K562 (cell line): ENCODE measurements around the gene UPF1. TPM values are rescaled to one million over a fixed set of nuclear protein-coding genes. Genes with fewer than 3 reads are reported as not detected.
A peak's percentile ranks its signal among the peaks of the same experiment; 100 is the strongest.

Experiments used
- ATAC-seq: fragments of 200-7000 bp; cut with Tn5 transposase; 3 replicates; pipeline ENCODE4 v1.9.1; 2020; ENCODE audit warnings: moderate library complexity
- BruUV-seq: library from RNA; stranded (reverse); fragments of 400-500 nt; replicated peaks from 2 replicates; lab custom pipeline; 2021; lab: Mats Ljungman, UMichigan
- CTCF ChIA-PET: fragments of 300-600 bp; formaldehyde crosslinking; extraction: SDS; loops from one replicate; lab custom pipeline; 2021; ENCODE audit warnings: low intra/inter-chr PET ratio; lab: Yijun Ruan, JAX
- POLR2A ChIA-PET: fragments of 300-600, 350-650 bp; sonication (Branson Sonifier 250); formaldehyde crosslinking; extraction: SDS; loops from one replicate; lab custom pipeline; 2021; ENCODE audit warnings: antibody characterized with exemption, inconsistent platforms; lab: Yijun Ruan, JAX
- DNase-seq, 4 experiments: peaks; one replicate each; pipeline versions ENCODE4 v3.0.0 to v3.0.0-alpha.2; 2011 to 2018; ENCODE audit warnings: low spot score in 3 of 4, mixed read lengths in 3 of 4; ENCODE audit errors: extremely low read depth in 1 of 4
- FAIRE-seq: peaks from 2 replicates; lab custom pipeline; 2011; peaks lifted over from hg19 to GRCh38; lab: Jason Lieb, UNC
- H2AFZ ChIP-seq: 2 replicates; pipeline ENCODE4 v1.6.0; 2011; ENCODE audit warnings: low read depth, low read length, control low read depth, inconsistent platforms
- H3K27ac ChIP-seq: fragments of 200-600 bp; 3 replicates; pipeline ENCODE4 v1.8.0; 2011; ENCODE audit warnings: low read depth, mild to moderate bottlenecking, control low read depth, inconsistent platforms, low read length, moderate library complexity, mixed read lengths; ENCODE audit errors: extremely low read depth
- H3K27me3 ChIP-seq, 2 experiments: fragments of 300-600 bp in 1 of 2; 2 replicates in 1 of 2; 3 replicates in 1 of 2; pipeline versions ENCODE4 v1.6.0 to v1.8.0; 2011; ENCODE audit warnings: inconsistent platforms in 2 of 2, low read length in 2 of 2, mild to moderate bottlenecking in 1 of 2, mixed read lengths in 1 of 2, moderate library complexity in 1 of 2; ENCODE audit not compliant: control insufficient read depth in 2 of 2, insufficient read depth in 2 of 2
- H3K36me3 ChIP-seq: fragments of 300-600 bp; 3 replicates; pipeline ENCODE4 v1.8.0; 2011; ENCODE audit warnings: mild to moderate bottlenecking, low read length, inconsistent platforms; ENCODE audit not compliant: control insufficient read depth, insufficient read depth
- H3K4me1 ChIP-seq, 2 experiments: fragments of 200-600 bp in 1 of 2; replicated peaks in 1 of 2; 2 replicates in 1 of 2; 3 replicates in 1 of 2; pipeline versions ENCODE4 v1.5.1 to v1.8.0; 2011; ENCODE audit warnings: inconsistent platforms in 2 of 2, low read length in 2 of 2, mild to moderate bottlenecking in 1 of 2, mixed read lengths in 1 of 2, moderate library complexity in 1 of 2; ENCODE audit not compliant: control insufficient read depth in 2 of 2, insufficient read depth in 2 of 2
- H3K4me2 ChIP-seq: 2 replicates; pipeline ENCODE4 v1.6.1; 2011; ENCODE audit warnings: low read length, control low read depth, inconsistent platforms, mixed read lengths; ENCODE audit not compliant: insufficient read depth
- H3K4me3 ChIP-seq: fragments of 200-600 bp; sonication (generic), shearing (Covaris generic); 2 replicates; pipeline ENCODE4 v1.5.1; 2016; ENCODE audit warnings: control low read depth, inconsistent platforms
- H3K79me2 ChIP-seq: fragments of 200-600 bp; 3 replicates; pipeline ENCODE4 v1.8.0; 2011; ENCODE audit warnings: low read length, inconsistent platforms; ENCODE audit not compliant: control insufficient read depth, insufficient read depth
- H3K9ac ChIP-seq, 2 experiments: 2 replicates each; pipeline versions ENCODE4 v1.6.0 to v1.6.1; 2011; ENCODE audit warnings: low read depth in 2 of 2, low read length in 2 of 2, control low read depth in 1 of 2, inconsistent platforms in 1 of 2, mild to moderate bottlenecking in 1 of 2, mixed read lengths in 1 of 2; ENCODE audit not compliant: insufficient read depth in 1 of 2
- H3K9me1 ChIP-seq: one replicate; pipeline ENCODE4 v1.6.0; 2011; ENCODE audit warnings: inconsistent platforms, mild to moderate bottlenecking, low read length, moderate library complexity; ENCODE audit not compliant: control insufficient read depth, insufficient read depth
- H3K9me3 ChIP-seq: replicated peaks from 2 replicates; pipeline ENCODE4 v1.5.1; 2011; ENCODE audit warnings: low read depth, low read length, inconsistent platforms; ENCODE audit not compliant: control insufficient read depth, insufficient read depth
- H4K20me1 ChIP-seq: replicated peaks from 2 replicates; pipeline ENCODE4 v1.6.1; 2011; ENCODE audit warnings: low read length, inconsistent platforms, mixed read lengths; ENCODE audit not compliant: control insufficient read depth, insufficient read depth
- EP400 ChIP-seq: fragments of 450-650 bp; IDR thresholded peaks from 2 replicates; pipeline ENCODE4 v1.6.1; 2017; ENCODE audit warnings: antibody characterized with exemption, mild to moderate bottlenecking, moderate library complexity
- RBFOX2 ChIP-seq: fragments of 200-400 bp; formaldehyde crosslinking; IDR thresholded peaks from 2 replicates; pipeline ENCODE4 v1.6.1; 2017; ENCODE audit warnings: low read depth, mild to moderate bottlenecking, low read length, moderate library complexity
- SP1 ChIP-seq: sonication (generic); formaldehyde crosslinking; IDR thresholded peaks from 2 replicates; pipeline ENCODE4 v1.8.1; 2022; ENCODE audit warnings: mild to moderate bottlenecking, missing genetic modification reagents
- WGBS: fragments of 100-300 bp; shearing (Covaris generic); methylation state at CpG from one replicate; pipeline ENCODE4 v1.1.6; 2016; ENCODE audit warnings: low coverage, mixed read lengths; ENCODE audit not compliant: insufficient coverage; ENCODE audit errors: missing lambda C conversion rate; 5-methylcytosine and 5-hydroxymethylcytosine counted together
- in situ Hi-C: fragments of 300-500 bp; cut with MboI; formaldehyde crosslinking; loops from 4 replicates; pipeline ENCODE4 v1.15.0; 2018; ENCODE audit warnings: inconsistent platforms, mixed read lengths
- intact Hi-C: fragments of 100-400 bp; cut with micrococcal nuclease; formaldehyde crosslinking; loops from 2 replicates; pipeline ENCODE4 v1.14.2; 2022
- polyA plus RNA-seq, 8 experiments: library from polyadenylated mRNA; depleted of rRNA in 4 of 8; stranded (reverse) in 5 of 8; unstranded in 3 of 8; fragments of >200 nt; fragmentation: Nextera tagmentation in 2 of 8; fragmentation: Illumina TruSeq in 1 of 8; extraction: Ambion mirVana in 2 of 8; extraction: Trizol in 1 of 8; gene quantifications; 2 replicates each; pipeline versions ENCODE4 v1.2.1 to v1.2.3, GENCODE V29; 2011 to 2014; ENCODE audit warnings: inconsistent platforms in 1 of 8, missing spikeins in 1 of 8
- total RNA-seq, 7 experiments: library from RNA; depleted of rRNA in 6 of 7; stranded (reverse); fragments of >200 nt in 6 of 7; fragmentation: Illumina TruSeq in 2 of 7; extraction: Trizol in 2 of 7; gene quantifications; 2 replicates each; pipeline versions ENCODE4 v1.2.1 to v1.2.3, GENCODE V29; 2011 to 2021; ENCODE audit warnings: low replicate concordance in 1 of 7
- TF ChIP-seq, protein P1 (sequence below), 2 experiments: fragments of 450-650 bp in 1 of 2; IDR thresholded peaks; 2 replicates each; pipeline ENCODE4 v1.6.1; 2011 to 2017; ENCODE audit warnings: low read depth in 2 of 2, antibody characterized with exemption in 1 of 2, borderline replicate concordance in 1 of 2, low read length in 1 of 2, mild to moderate bottlenecking in 1 of 2, mixed read lengths in 1 of 2; ENCODE audit not compliant: control insufficient read depth in 1 of 2

Gene UPF1
- total and polyA plus RNA-seq, 9 of the 15 experiments (the other 6 are each of a cell fraction or from before 2014, with no cell fraction given): 0.34 to 103 (median 27.9) TPM

- FAIRE-seq (no peak), DNase-seq (no peak), ATAC-seq (no peak)
- Histone ChIP-seq H3K9me1 (peaks cover 3% of the 10 kb centered on the region), H3K27ac (no peak overlapping the region), H2AFZ (no peak overlapping the region), H3K27me3 (no peaks in the 10 kb centered on the region), H3K36me3 (peaks cover 50% of the 10 kb centered on the region; the same call in 2 of the 3 replicates), H3K9me3 (no peaks in the 10 kb centered on the region), H3K79me2 (no peaks in the 10 kb centered on the region), H3K9ac (no peak overlapping the region), H4K20me1 (peaks cover 22% of the 10 kb centered on the region), H3K4me3 (no peak overlapping the region), H3K4me1 (peaks cover 12 to 60% of the 10 kb centered on the region in 2 experiments), H3K4me2 (no peak overlapping the region)
- ChIA-PET CTCF (no interaction called here), POLR2A (interaction anchor here (0.6 to 1.0 kb wide), 3 partner anchors 8 to 86 kb away, joined by 3 to 4 read pairs (median 4); no protein-coding TSS in a partner anchor)
- in situ Hi-C loops: no loop called here
- TF ChIP-seq, protein P1, sequence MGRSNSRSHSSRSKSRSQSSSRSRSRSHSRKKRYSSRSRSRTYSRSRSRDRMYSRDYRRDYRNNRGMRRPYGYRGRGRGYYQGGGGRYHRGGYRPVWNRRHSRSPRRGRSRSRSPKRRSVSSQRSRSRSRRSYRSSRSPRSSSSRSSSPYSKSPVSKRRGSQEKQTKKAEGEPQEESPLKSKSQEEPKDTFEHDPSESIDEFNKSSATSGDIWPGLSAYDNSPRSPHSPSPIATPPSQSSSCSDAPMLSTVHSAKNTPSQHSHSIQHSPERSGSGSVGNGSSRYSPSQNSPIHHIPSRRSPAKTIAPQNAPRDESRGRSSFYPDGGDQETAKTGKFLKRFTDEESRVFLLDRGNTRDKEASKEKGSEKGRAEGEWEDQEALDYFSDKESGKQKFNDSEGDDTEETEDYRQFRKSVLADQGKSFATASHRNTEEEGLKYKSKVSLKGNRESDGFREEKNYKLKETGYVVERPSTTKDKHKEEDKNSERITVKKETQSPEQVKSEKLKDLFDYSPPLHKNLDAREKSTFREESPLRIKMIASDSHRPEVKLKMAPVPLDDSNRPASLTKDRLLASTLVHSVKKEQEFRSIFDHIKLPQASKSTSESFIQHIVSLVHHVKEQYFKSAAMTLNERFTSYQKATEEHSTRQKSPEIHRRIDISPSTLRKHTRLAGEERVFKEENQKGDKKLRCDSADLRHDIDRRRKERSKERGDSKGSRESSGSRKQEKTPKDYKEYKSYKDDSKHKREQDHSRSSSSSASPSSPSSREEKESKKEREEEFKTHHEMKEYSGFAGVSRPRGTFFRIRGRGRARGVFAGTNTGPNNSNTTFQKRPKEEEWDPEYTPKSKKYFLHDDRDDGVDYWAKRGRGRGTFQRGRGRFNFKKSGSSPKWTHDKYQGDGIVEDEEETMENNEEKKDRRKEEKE (IDR thresholded peaks at IDR 0.05; ENCODE audit: borderline replicate concordance in 1 of 2, control insufficient read depth in 1 of 2, low read depth in 2 of 2, low read length in 1 of 2): no peak
- 0 out of 2 replicates have a peak, but pooled peaks have one; percentile 35 for TF ChIP-seq SP1 (CRISPR knock-in tag)
- TF ChIP-seq EP400: no peak
- TF ChIP-seq RBFOX2: 0 out of 2 replicates have a peak, but pooled peaks have one; percentile 34
- intact Hi-C loops: no loop called here
- WGBS: 84% methylated on average over 17 of the region's 17 CpGs
- no TSS peak for BruUV-seq
Measured at GRCh38 chr19:18900700-18901481, 69.1 kb downstream of the UPF1 start.
